Measurements from ENCODE around the gene PIP5K1B.

DNA sequence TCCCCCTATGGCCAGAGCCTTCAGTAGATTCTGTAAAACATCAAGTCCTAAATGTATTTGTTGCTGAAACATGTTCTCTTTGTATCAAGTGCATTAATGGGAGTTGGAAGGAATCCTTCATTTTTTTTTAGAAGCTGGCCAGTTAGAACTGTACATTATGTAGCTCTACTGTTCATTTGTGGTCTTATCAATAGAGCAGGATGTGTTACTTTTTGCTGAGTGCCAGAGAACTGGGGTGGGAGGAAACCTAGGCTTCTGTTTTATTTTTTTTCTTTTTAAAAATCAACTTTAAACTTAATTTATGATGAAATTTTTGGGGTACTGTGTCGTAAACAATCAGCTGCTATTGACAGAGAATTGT is 5.1 kb downstream of the PIP5K1B start:
- TF ChIP-seq, protein P1, sequence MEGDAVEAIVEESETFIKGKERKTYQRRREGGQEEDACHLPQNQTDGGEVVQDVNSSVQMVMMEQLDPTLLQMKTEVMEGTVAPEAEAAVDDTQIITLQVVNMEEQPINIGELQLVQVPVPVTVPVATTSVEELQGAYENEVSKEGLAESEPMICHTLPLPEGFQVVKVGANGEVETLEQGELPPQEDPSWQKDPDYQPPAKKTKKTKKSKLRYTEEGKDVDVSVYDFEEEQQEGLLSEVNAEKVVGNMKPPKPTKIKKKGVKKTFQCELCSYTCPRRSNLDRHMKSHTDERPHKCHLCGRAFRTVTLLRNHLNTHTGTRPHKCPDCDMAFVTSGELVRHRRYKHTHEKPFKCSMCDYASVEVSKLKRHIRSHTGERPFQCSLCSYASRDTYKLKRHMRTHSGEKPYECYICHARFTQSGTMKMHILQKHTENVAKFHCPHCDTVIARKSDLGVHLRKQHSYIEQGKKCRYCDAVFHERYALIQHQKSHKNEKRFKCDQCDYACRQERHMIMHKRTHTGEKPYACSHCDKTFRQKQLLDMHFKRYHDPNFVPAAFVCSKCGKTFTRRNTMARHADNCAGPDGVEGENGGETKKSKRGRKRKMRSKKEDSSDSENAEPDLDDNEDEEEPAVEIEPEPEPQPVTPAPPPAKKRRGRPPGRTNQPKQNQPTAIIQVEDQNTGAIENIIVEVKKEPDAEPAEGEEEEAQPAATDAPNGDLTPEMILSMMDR (IDR thresholded peaks at IDR 0.05): no peak
- TF ChIP-seq CREB1 (CRISPR knock-in tag; IDR thresholded peaks at IDR 0.05): no peak

Measured in WTC11 (cell line).